Tibial nerve (tissue), 4 donors: ENCODE results near the gene CARHSP1. TPM values are rescaled to one million over a fixed set of nuclear protein-coding genes. Genes with fewer than 3 reads are reported as not detected.

Experiments used
- DNase-seq, 2 donors: peaks; one replicate each; pipeline ENCODE4 v3.0.0-alpha.2; 2019; ENCODE audit warnings: low spot score in 2 of 2
- H3K27ac ChIP-seq, 4 donors: fragments of 200-600 bp; sonication (generic) in 3 of 4; one replicate each; pipeline ENCODE4 v1.5.1; 2017 to 2019; ENCODE audit warnings: mild to moderate bottlenecking in 1 of 4
- H3K27me3 ChIP-seq, 2 donors: fragments of 200-600 bp; sonication (generic) in 1 of 2; one replicate each; pipeline versions ENCODE4 v1.5.1 to v1.6.0; 2017 to 2019
- H3K36me3 ChIP-seq, 3 donors: fragments of 200-600 bp; sonication (generic); one replicate each; pipeline ENCODE4 v1.5.1; 2018 to 2019
- H3K4me1 ChIP-seq, 4 donors: fragments of 200-600 bp; sonication (generic) in 3 of 4; one replicate each; pipeline ENCODE4 v1.5.1; 2017 to 2019
- H3K4me3 ChIP-seq, 4 donors: fragments of 200-600 bp; sonication (generic) in 3 of 4; one replicate each; pipeline ENCODE4 v1.5.1; 2017 to 2019; ENCODE audit warnings: mild to moderate bottlenecking in 1 of 4, moderate library complexity in 1 of 4
- H3K9me3 ChIP-seq, 4 donors: fragments of 200-600 bp; sonication (generic) in 3 of 4; one replicate each; pipeline ENCODE4 v1.5.1; 2017 to 2019
- CTCF ChIP-seq, 5 experiments: fragments of 200-600 bp in 3 of 5; fragments of 450-650 bp in 2 of 5; sonication (generic) in 3 of 5; IDR thresholded peaks; one replicate each; pipeline ENCODE4 v1.5.1; 2016 to 2019; ENCODE audit warnings: antibody characterized with exemption in 5 of 5, mild to moderate bottlenecking in 3 of 5, moderate library complexity in 2 of 5
- EP300 ChIP-seq, 2 donors: sonication (generic); formaldehyde crosslinking; IDR thresholded peaks; one replicate each; pipeline ENCODE4 v1.6.1; 2017; ENCODE audit warnings: antibody characterized with exemption in 2 of 2, mild to moderate bottlenecking in 1 of 2
- POLR2A ChIP-seq, 2 donors: fragments of 450-650 bp; IDR thresholded peaks; one replicate each; pipeline ENCODE4 v1.6.1; 2017; ENCODE audit warnings: antibody characterized with exemption in 2 of 2, mild to moderate bottlenecking in 2 of 2, moderate library complexity in 2 of 2
- WGBS, 2 donors: methylation state at CpG; one replicate each; pipeline ENCODE4 v1.1.5; 2018; 5-methylcytosine and 5-hydroxymethylcytosine counted together
- total RNA-seq, 4 donors: library from RNA; depleted of rRNA; stranded (reverse); fragments of >200 nt; gene quantifications; one replicate each; pipeline ENCODE4 v1.1.0, GENCODE V29; 2016

Gene CARHSP1
- total RNA-seq, 4 donors from 2014 or later: 90.6 to 169 (median 160) TPM

- H3K36me3 ChIP-seq: peaks cover 0 to 74% (median 20%) of the 10 kb centered on the region in 3 donors
- TF ChIP-seq EP300 (IDR thresholded peaks at IDR 0.05) (no peak), CTCF (IDR thresholded peaks at IDR 0.05) (no peak)
- WGBS, 2 donors: 71 to 78% methylated on average over 10 of the region's 10 CpGs
Observed at GRCh38 chr16:8818504-8819270, 50.1 kb downstream of the CARHSP1 start.

GRCh38 chr16:8816967-8817655 lies 51.7 kb downstream of the CARHSP1 start:
- TF ChIP-seq CTCF (IDR thresholded peaks at IDR 0.05) (no peak), POLR2A (IDR thresholded peaks at IDR 0.05) (no peak)
- H3K4me1 ChIP-seq: peaks cover 0 to 8% (median 0%) of the 10 kb centered on the region in 4 donors
- DNase-seq: no peak
- WGBS, 2 donors: 61 to 64% methylated on average over 6 of the region's 6 CpGs
- no peaks in the 10 kb centered on the region for H3K27me3 ChIP-seq
- H3K27ac ChIP-seq: no peak overlapping the region
- no peaks in the 10 kb centered on the region for H3K9me3 ChIP-seq
- H3K4me3 ChIP-seq: no peak overlapping the region
- H3K36me3 ChIP-seq: peaks cover 0 to 87% (median 33%) of the 10 kb centered on the region in 3 donors

More at GRCh38 chr16:8818504-8819270, 50.1 kb downstream of the CARHSP1 start:
- Histone ChIP-seq H3K4me1 (peaks cover 0 to 14% (median 0%) of the 10 kb centered on the region in 4 donors), H3K27me3 (no peaks in the 10 kb centered on the region), H3K4me3 (no peak overlapping the region), H3K9me3 (no peaks in the 10 kb centered on the region), H3K27ac (no peak overlapping the region)
- no peak for DNase-seq

- WGBS, 2 donors: 93 to 94% methylated on average over 14 of the region's 14 CpGs
- no peak for DNase-seq
- no peak overlapping the region for H3K4me3 ChIP-seq
- TF ChIP-seq CTCF (IDR thresholded peaks at IDR 0.05) (no peak), EP300 (IDR thresholded peaks at IDR 0.05) (no peak), POLR2A (IDR thresholded peaks at IDR 0.05) (no peak)
- peaks cover 2 to 100% (median 36%) of the 10 kb centered on the region in 3 donors for H3K36me3 ChIP-seq
- H3K9me3 ChIP-seq: no peaks in the 10 kb centered on the region
- H3K27me3 ChIP-seq: no peaks in the 10 kb centered on the region
- peaks cover 0 to 8% (median 0%) of the 10 kb centered on the region in 4 donors for H3K4me1 ChIP-seq
- no peak overlapping the region for H3K27ac ChIP-seq
Observed at GRCh38 chr16:8814095-8814806, 54.6 kb downstream of the CARHSP1 start.

- TF ChIP-seq EP300 (IDR thresholded peaks at IDR 0.05) (no peak), POLR2A (IDR thresholded peaks at IDR 0.05) (no peak), CTCF (IDR thresholded peaks at IDR 0.05) (no peak)
- 75 to 80% methylated on average over 12 of the region's 12 CpGs for WGBS, 2 donors
- H3K36me3 ChIP-seq: peaks cover 2 to 100% (median 35%) of the 10 kb centered on the region in 3 donors
Observed at GRCh38 chr16:8812162-8812843, 56.5 kb downstream of the CARHSP1 start.

More at GRCh38 chr16:8812162-8812843, 56.5 kb downstream of the CARHSP1 start:
- no peak overlapping the region for H3K27ac ChIP-seq
- no peak for DNase-seq
- H3K9me3 ChIP-seq: no peaks in the 10 kb centered on the region
- H3K4me3 ChIP-seq: no peak overlapping the region
- no peaks in the 10 kb centered on the region for H3K27me3 ChIP-seq
- H3K4me1 ChIP-seq: peaks cover 0 to 6% (median 0%) of the 10 kb centered on the region in 4 donors
